Ectodermal cell (in vitro differentiated cells): ENCODE data around the gene RUNX3.

Experiments used
- H3K27ac ChIP-seq: 2 replicates; pipeline ENCODE4 v1.7.0; 2013; ENCODE audit warnings: mild to moderate bottlenecking, low read depth, low read length; ENCODE audit not compliant: insufficient read depth, poor library complexity, severe bottlenecking
- H3K27me3 ChIP-seq: 2 replicates; pipeline ENCODE4 v1.7.0; 2013; ENCODE audit warnings: mild to moderate bottlenecking, low read length; ENCODE audit not compliant: insufficient read depth, control insufficient read depth, poor library complexity, severe bottlenecking
- H3K36me3 ChIP-seq: one replicate; pipeline ENCODE4 v1.7.0; 2013; ENCODE audit warnings: low read length; ENCODE audit not compliant: control insufficient read depth, insufficient read depth
- H3K4me1 ChIP-seq: one replicate; pipeline ENCODE4 v1.7.0; 2013; ENCODE audit warnings: low read length; ENCODE audit not compliant: control insufficient read depth, insufficient read depth
- H3K4me3 ChIP-seq: 2 replicates; pipeline ENCODE4 v1.7.0; 2013; ENCODE audit warnings: low read depth, low read length, control low read depth; ENCODE audit not compliant: insufficient read depth
- H3K9me3 ChIP-seq: 2 replicates; pipeline ENCODE4 v1.7.0; 2013; ENCODE audit warnings: mild to moderate bottlenecking, low read length, moderate library complexity; ENCODE audit not compliant: control insufficient read depth
- WGBS, 2 experiments: methylation state at CpG; one replicate each; pipeline ENCODE4 v1.1.7; 2013; ENCODE audit warnings: missing lambda C conversion rate in 2 of 2; 5-methylcytosine and 5-hydroxymethylcytosine counted together

Gene RUNX3

DNA sequence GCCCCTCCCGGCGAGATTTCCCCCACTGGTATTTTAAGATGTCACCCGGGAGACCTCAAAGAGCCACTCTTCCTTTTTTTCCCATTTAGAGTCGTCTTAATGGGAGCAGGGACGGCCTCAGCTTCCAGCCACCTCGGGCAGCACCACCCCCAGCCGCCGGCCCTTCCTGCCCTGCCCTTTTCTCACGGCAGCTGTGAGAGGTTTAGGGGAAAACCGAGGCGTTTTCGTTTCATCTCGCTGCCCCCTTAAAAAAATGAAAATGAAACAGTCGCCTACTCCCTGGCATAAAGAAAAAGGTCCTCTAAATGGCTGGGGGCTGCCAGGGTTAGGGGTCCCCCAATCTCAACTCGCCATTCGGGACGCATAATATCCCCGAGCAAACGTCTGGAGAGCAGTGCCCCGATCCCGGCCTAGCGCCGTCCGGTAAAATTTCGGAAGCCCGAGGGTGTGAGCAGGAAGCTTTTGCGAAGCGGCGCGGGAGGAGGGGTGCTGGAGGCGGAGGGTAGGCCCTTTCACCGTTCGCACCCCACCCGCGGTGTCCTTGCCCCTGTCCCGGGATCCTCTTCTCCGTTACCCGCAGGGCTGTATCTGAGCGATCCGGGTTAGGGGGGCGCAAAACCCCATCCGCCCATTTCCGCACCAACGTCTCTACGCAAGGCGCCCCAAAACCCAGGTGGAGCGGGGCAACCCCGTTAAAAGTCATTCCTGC, 1.2 kb downstream of the RUNX3 start:
- no peak overlapping the region for H3K27ac ChIP-seq
- no peaks in the 10 kb centered on the region for H3K36me3 ChIP-seq
- no peaks in the 10 kb centered on the region for H3K9me3 ChIP-seq
- H3K27me3 ChIP-seq, result peaks cover 93% of the 10 kb centered on the region
- peaks cover 22% of the 10 kb centered on the region for H3K4me1 ChIP-seq
- 1% methylated on average over 48 of the region's 48 CpGs for WGBS, 2 experiments
- H3K4me3 ChIP-seq, result no peak overlapping the region

DNA sequence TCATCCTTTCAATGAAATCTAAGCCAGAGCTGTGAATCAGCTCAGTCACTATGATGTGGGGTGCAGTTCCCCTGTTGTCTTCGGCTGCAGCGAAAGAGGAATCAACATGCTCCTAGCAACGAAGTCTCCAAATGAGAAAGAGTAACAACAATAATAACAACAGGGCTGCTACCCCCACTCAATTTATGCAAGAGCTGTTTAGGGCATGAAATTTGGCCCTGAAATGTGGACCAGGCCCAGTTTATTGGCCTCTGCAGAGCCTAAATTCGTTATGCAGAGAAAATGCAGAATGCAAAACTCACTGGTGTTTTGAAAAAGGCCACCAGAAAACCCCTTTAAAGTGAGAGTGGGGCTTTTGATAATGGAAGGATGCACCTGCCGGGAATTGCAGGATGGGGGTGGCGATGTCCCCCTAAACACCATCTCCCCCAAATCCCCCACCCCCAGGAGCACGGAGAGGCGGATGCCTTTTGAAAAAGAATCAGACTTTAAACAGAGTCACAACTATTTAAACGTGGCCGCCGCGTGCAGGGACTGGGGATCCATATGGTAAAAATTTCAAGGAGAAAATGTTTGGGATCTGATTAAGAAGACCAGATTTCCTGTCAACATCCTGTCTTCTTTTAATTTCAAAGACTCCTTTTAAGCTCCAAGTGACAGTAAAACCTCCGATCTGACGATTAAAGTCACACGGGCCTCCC, 1.9 kb downstream of the RUNX3 start:
- Histone ChIP-seq H3K9me3 (no peaks in the 10 kb centered on the region), H3K27ac (no peak overlapping the region), H3K36me3 (no peaks in the 10 kb centered on the region), H3K4me3 (no peak overlapping the region), H3K27me3 (peaks cover 86% of the 10 kb centered on the region), H3K4me1 (peaks cover 20% of the 10 kb centered on the region)
- WGBS, 2 experiments, result 10 to 22% methylated on average over 14 to 15 of the region's 15 CpGs

DNA sequence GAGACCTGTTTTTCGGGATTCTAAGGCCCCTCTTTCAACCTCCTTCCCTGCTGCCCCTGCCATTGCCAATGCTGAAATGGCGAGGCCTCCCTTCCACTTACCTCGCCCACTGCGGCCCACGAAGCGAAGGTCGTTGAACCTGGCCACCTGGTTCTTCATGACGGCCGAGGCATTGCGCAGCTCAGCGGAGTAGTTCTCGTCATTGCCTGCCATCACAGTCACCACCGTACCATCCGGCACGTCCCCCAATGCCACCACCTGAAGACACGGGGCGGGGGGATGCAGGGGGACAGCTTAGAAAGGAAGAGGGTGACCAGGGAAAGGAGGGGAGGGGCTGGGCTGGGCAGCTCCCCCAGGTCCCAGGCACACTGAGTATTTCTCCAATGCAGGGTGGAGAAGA, 2.6 kb downstream of the RUNX3 start:
- Histone ChIP-seq H3K36me3 (no peaks in the 10 kb centered on the region), H3K27me3 (peaks cover 80% of the 10 kb centered on the region), H3K9me3 (no peaks in the 10 kb centered on the region), H3K27ac (no peak overlapping the region), H3K4me3 (no peak overlapping the region), H3K4me1 (peaks cover 20% of the 10 kb centered on the region)
- 64% methylated on average over 17 of the region's 17 CpGs for WGBS, 2 experiments

DNA sequence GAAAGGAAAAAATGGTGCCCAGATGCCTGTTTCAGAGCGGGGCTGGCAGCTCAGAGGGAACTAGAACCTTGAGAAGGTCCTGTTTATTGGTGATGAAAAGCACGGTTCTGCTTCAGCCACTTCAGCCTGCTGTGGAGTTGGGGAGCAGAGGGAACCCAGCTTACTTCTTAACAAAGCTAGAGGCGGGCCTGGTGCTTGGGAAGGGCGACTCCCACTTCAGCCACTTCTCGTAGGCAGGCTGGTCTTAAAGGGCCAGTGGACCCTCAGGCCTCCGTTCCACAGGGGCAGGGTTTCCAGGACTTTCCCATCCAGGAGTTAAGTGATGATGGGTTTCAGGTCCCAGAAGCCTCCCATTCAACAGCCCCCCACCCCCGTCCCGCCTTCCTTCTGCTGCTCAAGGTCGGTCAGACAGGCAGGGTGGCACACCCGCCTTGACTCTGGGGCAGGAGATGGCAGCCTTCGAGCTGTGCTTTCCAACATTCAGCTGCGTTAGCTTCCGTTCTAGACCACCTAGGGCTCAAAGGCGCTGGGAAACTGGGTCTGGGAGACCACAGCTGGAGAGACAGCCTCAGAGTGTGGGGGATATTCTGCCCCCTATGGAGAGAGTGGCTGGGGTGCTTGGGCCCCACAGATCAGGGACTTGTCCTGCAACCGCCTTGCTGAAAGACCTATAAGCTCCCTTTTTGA, 3.4 kb downstream of the RUNX3 start:
- peaks cover 72% of the 10 kb centered on the region for H3K27me3 ChIP-seq
- H3K36me3 ChIP-seq, result no peaks in the 10 kb centered on the region
- no peak overlapping the region for H3K27ac ChIP-seq
- no peaks in the 10 kb centered on the region for H3K9me3 ChIP-seq
- no peak overlapping the region for H3K4me3 ChIP-seq
- WGBS, 2 experiments, result 15 to 22% methylated on average over 15 of the region's 15 CpGs
- peaks cover 20% of the 10 kb centered on the region for H3K4me1 ChIP-seq

DNA sequence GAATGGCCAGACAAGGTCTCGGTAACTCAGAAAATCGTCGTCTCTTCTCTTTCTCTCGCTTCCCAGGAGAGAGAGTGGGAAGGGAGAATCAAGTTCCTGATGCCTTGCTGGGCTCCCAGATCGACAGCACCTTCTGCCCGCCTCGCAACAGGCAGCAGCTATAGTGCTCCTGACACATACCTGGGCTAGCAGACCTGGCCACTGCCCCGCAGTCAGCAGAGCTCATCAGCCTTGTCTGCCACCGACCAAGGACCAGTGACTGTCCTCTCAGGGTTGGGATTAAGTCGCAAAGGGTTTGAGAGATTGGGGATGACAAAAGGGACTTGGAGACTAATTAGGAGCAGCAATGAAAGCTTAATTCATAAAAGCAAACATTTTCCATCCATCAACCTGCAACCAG, 4.1 kb downstream of the RUNX3 start:
- Histone ChIP-seq H3K36me3 (no peaks in the 10 kb centered on the region), H3K9me3 (no peaks in the 10 kb centered on the region), H3K27ac (no peak overlapping the region), H3K4me3 (no peak overlapping the region), H3K27me3 (peaks cover 65% of the 10 kb centered on the region), H3K4me1 (peaks cover 17% of the 10 kb centered on the region)
- 53 to 57% methylated on average over 10 of the region's 10 CpGs for WGBS, 2 experiments

DNA sequence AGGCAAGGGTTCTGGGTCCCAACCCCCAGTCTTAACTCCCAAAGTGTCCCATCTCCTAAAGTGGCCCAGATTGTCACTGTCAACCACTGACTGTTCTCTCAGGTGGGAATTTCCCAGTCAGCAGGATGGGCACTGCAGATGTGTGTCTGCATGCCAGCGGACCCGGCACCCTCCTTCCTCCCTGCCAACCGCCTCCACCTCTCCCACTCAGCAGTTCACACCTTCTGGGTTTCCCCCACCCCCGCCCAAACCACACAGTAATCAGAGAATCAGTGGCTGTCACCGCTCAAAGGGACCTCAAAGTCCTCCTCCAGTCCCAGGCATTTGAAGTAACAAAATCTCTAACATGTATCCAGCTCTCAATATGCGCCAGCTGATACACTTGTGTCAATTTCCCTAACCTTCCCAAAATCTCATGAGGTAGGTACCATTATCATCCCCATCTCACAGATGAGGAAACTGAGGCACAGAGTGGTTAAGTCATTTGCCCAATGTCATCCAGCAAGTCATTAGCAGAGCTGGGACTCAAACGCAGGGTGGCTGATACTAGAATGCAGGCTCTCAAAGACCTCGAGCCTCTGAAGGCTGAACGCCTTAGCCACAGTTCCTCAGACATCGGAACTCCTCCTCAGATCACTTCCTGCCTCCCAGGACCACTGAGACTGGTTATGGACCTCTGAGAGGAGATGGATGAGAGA, 4.8 kb downstream of the RUNX3 start:
- Histone ChIP-seq H3K9me3 (no peaks in the 10 kb centered on the region), H3K4me3 (no peak overlapping the region), H3K27me3 (peaks cover 57% of the 10 kb centered on the region), H3K27ac (no peak overlapping the region), H3K4me1 (peaks cover 16% of the 10 kb centered on the region), H3K36me3 (no peaks in the 10 kb centered on the region)
- 88 to 90% methylated on average over 10 of the region's 10 CpGs for WGBS, 2 experiments

DNA sequence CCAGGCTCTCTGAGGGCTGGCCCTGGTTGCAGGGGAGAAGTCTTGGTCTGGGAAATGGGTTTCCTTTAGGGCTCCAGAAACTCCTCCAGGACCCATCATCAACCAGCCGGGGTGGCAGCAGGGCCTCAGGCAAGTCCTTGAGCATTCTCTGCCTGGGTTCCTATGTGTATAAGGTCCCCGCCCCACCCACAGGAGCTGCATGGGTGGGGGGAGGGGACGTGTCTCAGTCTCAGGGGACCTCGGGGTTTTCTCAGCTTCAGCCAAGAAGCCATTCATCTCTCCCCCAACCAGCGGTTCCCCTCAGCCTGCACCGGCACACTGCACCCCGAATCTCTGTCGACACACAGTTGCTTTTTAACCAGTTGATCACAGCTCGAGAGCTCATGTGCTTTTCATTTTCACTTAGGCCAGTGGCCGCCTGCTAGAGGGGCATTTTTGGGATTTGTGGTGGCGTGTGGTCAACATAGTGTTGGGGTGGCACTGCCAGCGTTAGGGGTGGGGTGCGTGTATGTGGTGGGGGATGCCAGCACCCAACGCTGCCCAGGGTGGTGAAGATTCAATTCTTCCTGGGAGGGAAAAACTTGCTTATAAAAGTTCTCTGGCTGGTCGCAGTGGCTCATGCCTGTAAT, 6.5 kb downstream of the RUNX3 start:
- Histone ChIP-seq H3K4me1 (peaks cover 12% of the 10 kb centered on the region), H3K27ac (no peak overlapping the region), H3K4me3 (no peak overlapping the region), H3K27me3 (peaks cover 43% of the 10 kb centered on the region), H3K9me3 (no peaks in the 10 kb centered on the region), H3K36me3 (no peaks in the 10 kb centered on the region)
- 90 to 91% methylated on average over 15 of the region's 15 CpGs for WGBS, 2 experiments

DNA sequence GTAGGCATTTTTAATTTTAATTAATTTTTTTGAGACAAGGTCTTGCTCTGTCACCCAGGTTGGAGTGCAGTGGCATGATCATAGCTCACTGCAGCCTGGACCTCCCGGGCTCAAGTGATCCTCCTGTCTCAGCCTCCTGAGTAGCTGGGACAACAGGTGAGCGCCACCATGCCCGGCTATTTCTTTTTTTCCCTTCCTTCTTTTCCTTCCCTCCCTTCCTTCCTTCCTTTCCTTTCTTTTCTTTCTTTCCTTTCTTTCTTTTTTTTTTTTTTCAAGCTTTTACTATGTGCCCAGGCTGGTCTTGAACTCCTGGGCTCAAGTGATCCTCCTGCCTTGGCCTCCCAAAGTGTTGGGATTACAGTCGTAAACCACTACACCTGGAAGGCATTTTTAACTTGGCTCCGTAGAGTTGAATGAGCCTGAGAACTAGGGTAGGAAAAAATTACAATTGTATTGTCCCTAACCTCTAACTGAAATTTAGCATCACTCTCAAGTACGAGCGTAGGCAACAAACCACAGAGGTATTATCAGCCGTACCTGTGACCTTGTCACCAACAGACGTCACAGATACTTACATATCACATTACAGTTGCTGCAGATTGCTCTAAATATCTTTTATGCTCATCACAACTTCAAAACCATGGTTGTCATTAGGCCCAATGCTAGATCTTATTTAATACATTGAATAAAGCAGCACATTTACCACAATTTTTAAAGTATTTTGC, 8.0 kb downstream of the RUNX3 start:
- WGBS, 2 experiments, result 92 to 93% methylated on average over 9 of the region's 9 CpGs
- Histone ChIP-seq H3K36me3 (no peaks in the 10 kb centered on the region), H3K4me3 (no peak overlapping the region), H3K4me1 (peaks cover 11% of the 10 kb centered on the region), H3K27me3 (peaks cover 28% of the 10 kb centered on the region), H3K9me3 (no peaks in the 10 kb centered on the region), H3K27ac (no peak overlapping the region)

DNA sequence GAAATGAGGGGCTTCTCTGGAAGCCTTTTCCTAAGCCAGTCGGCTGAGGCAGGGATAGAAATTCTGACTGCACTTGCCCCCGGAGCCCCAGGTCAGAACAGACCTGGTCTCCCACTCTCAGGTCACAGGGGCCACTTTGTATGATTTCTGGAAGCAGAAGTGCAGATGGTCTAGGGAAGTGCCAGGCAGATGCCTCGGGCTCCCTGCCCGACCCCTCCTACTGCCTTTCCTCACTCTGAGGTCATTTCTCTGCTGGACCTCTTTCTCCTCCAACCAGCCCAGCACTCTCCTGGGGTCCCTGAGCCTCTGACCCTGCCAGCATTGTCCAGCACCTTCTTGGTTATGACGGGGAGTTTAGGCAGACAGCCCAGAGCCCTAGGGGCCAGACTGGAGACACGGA, 8.7 kb downstream of the RUNX3 start:
- Histone ChIP-seq H3K27ac (no peak overlapping the region), H3K4me1 (peaks cover 4% of the 10 kb centered on the region), H3K4me3 (no peak overlapping the region), H3K36me3 (no peaks in the 10 kb centered on the region), H3K27me3 (peaks cover 21% of the 10 kb centered on the region), H3K9me3 (no peaks in the 10 kb centered on the region)
- WGBS, 2 experiments, result 67 to 77% methylated on average over 6 of the region's 6 CpGs
